ENCODE measurements around the gene ATOH1.

- TF ChIP-seq ELK1 (IDR thresholded peaks at IDR 0.05; ENCODE audit: borderline replicate concordance, low read depth, low read length): no peak
- TF ChIP-seq POLR2A (IDR thresholded peaks at IDR 0.05; ENCODE audit: low read depth, low read length): no peak
- TF ChIP-seq CTCF (conservative IDR thresholded peaks at IDR 0.05; ENCODE audit: low read depth, low read length): no peak
- no peak for TF ChIP-seq MAFK (IDR thresholded peaks at IDR 0.05; ENCODE audit: low read depth, low read length)
- no peak for TF ChIP-seq CEBPB (IDR thresholded peaks at IDR 0.05; ENCODE audit: low read depth, low read length)
- no peak for TF ChIP-seq MXI1 (IDR thresholded peaks at IDR 0.05; ENCODE audit: borderline replicate concordance, low read depth, low read length)
- no peak for TF ChIP-seq FOS (IDR thresholded peaks at IDR 0.05; ENCODE audit: low read depth, low read length)
- no peak for TF ChIP-seq RAD21 (IDR thresholded peaks at IDR 0.05; ENCODE audit: low read length)
- TF ChIP-seq RCOR1 (IDR thresholded peaks at IDR 0.05; ENCODE audit: insufficient replicate concordance, low read length): no peak
- TF ChIP-seq MAZ (IDR thresholded peaks at IDR 0.05; ENCODE audit: borderline replicate concordance, low read depth, low read length): no peak
- TF ChIP-seq NFE2L2 (IDR thresholded peaks at IDR 0.05; ENCODE audit: low read depth, low read length): no peak
Measured at GRCh38 chr4:93810340-93810992, 18.1 kb upstream of the ATOH1 start.

All from IMR-90 (cell line).